ENCODE results near the gene SALL2.

- TF ChIP-seq POLR2A (IDR thresholded peaks at IDR 0.05) (no peak), CTCF (IDR thresholded peaks at IDR 0.05) (no peak)
Observed at GRCh38 chr14:21572604-21573003, 46.5 kb upstream of the SALL2 start.
